ENCODE data around the gene PLCB3. TPM values are rescaled to one million over a fixed set of nuclear protein-coding genes. Genes with fewer than 3 reads are reported as not detected.

PLCB3 gene
- total RNA-seq, 4 donors from 2014 or later = 33.3 to 46.9 (median 36.3) TPM

GRCh38 chr11:64269540-64270220 is 18.4 kb downstream of the PLCB3 start:
- Histone ChIP-seq H3K27ac (peak overlapping the region; percentile 95), H3K27me3 (no peaks in the 10 kb centered on the region), H3K9me3 (no peaks in the 10 kb centered on the region), H3K36me3 (peaks cover 18% of the 10 kb centered on the region), H3K4me3 (peak overlapping the region; percentile 69), H3K4me1 (peaks cover 37% of the 10 kb centered on the region)
- DNase-seq (ENCODE audit: low spot score in 2 of 2) = peak; percentile 99
- TF ChIP-seq POLR2A (IDR thresholded peaks at IDR 0.05) = peak in 1 of 2 donors; percentile 19
- peak in 1 of 2 donors; percentile 14 for TF ChIP-seq CTCF (IDR thresholded peaks at IDR 0.05)
- TF ChIP-seq EP300 (IDR thresholded peaks at IDR 0.05) = no peak
- TF ChIP-seq POLR2AphosphoS5 (IDR thresholded peaks at IDR 0.05) = peak; percentile 29 to 96 (median 95)
- WGBS = 0% methylated on average over 23 of the region's 58 CpGs

GRCh38 chr11:64275031-64275800 is 23.9 kb downstream of the PLCB3 start:
- H3K9me3 ChIP-seq = no peaks in the 10 kb centered on the region
- H3K4me1 ChIP-seq = peaks cover 24% of the 10 kb centered on the region
- no peak overlapping the region for H3K4me3 ChIP-seq
- DNase-seq (ENCODE audit: low spot score in 2 of 2) = no peak
- no peak overlapping the region for H3K27ac ChIP-seq
- no peak for TF ChIP-seq POLR2AphosphoS5 (IDR thresholded peaks at IDR 0.05)
- TF ChIP-seq POLR2A (IDR thresholded peaks at IDR 0.05) = no peak
- TF ChIP-seq CTCF (IDR thresholded peaks at IDR 0.05) = no peak
- no peak for TF ChIP-seq EP300 (IDR thresholded peaks at IDR 0.05)
- 88% methylated on average over 14 of the region's 15 CpGs for WGBS
- no peaks in the 10 kb centered on the region for H3K27me3 ChIP-seq
- peaks cover 14% of the 10 kb centered on the region for H3K36me3 ChIP-seq

- 79% methylated on average over 1 of the region's 2 CpGs for WGBS
- Histone ChIP-seq H3K9me3 (no peaks in the 10 kb centered on the region), H3K36me3 (peaks cover 14% of the 10 kb centered on the region), H3K27ac (no peak overlapping the region), H3K4me1 (peaks cover 24% of the 10 kb centered on the region), H3K4me3 (no peak overlapping the region), H3K27me3 (no peaks in the 10 kb centered on the region)
- no peak for TF ChIP-seq POLR2A (IDR thresholded peaks at IDR 0.05)
- no peak for TF ChIP-seq POLR2AphosphoS5 (IDR thresholded peaks at IDR 0.05)
- no peak for TF ChIP-seq CTCF (IDR thresholded peaks at IDR 0.05)
- no peak for TF ChIP-seq EP300 (IDR thresholded peaks at IDR 0.05)
- no peak for DNase-seq (ENCODE audit: low spot score in 2 of 2)
These were observed 24.5 kb downstream of the PLCB3 start for GRCh38 chr11:64275841-64276240.

- no peaks in the 10 kb centered on the region for H3K27me3 ChIP-seq
- H3K4me3 ChIP-seq = no peak overlapping the region
- H3K27ac ChIP-seq = peak overlapping the region; percentile 7
- 76% methylated on average over 6 of the region's 17 CpGs for WGBS
- DNase-seq (ENCODE audit: low spot score in 2 of 2) = no peak
- no peak for TF ChIP-seq POLR2A (IDR thresholded peaks at IDR 0.05)
- TF ChIP-seq EP300 (IDR thresholded peaks at IDR 0.05) = no peak
- no peak for TF ChIP-seq POLR2AphosphoS5 (IDR thresholded peaks at IDR 0.05)
- TF ChIP-seq CTCF (IDR thresholded peaks at IDR 0.05) = no peak
- H3K36me3 ChIP-seq = peaks cover 14% of the 10 kb centered on the region
- H3K4me1 ChIP-seq = peaks cover 19% of the 10 kb centered on the region
- H3K9me3 ChIP-seq = no peaks in the 10 kb centered on the region
These were observed 25.5 kb downstream of the PLCB3 start for GRCh38 chr11:64276653-64277431.

Measured in suprapubic skin (tissue), 4 donors.